ENCODE data around the gene TMEM129. TPM values are rescaled to one million over a fixed set of nuclear protein-coding genes. Genes with fewer than 3 reads are reported as not detected.
"Not testable (repeated sequence)": the region's sequence is repeated elsewhere in the genome, so short reads cannot be mapped to it uniquely, and the experiment has no call there.

The TMEM129 gene
- polyA plus RNA-seq, 1 donor: 27.1 TPM

DNA sequence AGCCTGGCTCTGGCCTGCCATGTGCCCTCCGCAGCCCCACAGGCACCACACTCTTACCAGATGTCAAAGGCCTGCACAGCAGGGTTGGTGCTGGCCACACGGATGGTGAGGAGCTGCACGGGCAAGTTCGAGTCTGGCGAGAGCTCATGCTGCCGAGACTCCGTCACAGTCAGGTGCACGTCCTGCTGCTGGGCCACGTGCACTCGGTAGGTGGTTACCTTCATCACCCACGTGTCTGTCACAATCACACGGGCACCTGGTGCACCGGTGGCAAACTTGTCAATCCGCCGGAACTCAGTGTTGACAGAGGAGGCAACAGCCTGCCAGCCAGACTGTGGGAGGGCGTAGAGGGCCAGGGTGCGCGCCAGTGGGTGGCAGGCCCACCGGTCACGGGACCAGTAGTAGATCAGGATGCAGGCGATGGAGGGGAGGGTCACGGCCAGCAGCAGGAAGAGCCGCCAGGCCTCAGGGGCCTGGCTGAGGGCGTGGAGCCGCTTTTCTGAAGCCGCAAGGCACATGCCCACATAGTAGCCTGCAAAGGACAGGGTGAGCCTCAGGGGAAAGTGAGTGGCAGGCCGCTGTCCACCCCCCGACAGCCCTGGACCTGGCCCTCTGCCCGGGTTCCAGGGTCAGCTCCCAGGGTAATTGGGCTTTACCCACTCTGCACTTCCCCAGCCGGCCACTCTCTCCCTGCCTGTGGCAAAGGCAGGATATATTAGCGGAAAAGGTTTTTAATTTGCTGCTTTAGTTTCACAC lies 2.9 kb downstream of the TMEM129 start:
- DNase-seq: no peak

DNA sequence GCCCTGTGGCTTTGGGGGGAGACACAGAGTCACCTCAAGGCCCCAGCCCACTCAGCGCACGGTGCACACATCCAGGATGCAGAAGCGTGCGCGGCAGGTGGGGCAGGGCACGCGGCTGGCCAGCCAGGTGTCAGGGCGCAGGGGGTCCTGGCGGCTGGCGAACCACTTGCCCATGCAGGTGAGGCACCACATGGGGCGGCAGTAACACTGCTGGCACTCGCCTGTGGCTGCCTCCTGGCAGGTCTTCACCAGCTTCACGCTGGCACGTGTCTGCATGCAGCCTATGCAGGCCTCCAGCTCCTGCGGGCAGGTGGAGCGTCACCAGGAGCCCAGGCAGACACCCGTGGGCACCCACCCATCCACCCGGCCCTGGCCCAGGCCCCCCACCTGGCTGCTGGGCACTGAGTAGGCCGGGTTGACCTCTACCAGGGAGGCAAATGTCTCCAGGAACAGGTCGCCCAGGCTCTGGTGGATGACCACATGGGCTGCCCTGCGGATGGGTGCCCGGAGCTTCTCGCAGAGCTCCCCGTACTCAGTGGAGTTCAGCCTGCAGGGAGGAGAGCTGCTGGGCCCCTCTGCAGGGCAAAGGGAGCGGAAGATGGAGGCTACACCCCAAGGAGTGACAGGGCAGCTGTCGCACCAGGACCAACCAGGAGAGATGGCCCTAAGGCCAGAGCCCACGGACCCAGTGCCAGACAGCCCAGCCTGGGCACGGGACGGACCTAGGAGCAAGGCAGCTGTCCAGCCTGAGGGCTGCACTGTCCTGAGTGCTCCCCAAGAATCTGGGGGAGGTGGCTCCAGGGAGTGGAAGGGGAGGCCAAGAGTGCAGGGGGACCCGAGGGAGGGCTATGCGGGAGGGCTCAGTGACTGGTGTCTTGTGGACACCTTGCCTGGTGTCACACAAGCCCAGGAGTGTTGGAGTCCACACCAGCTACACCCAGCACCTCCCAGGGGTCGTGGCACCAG lies 3.7 kb downstream of the TMEM129 start:
- no peak for DNase-seq

DNA sequence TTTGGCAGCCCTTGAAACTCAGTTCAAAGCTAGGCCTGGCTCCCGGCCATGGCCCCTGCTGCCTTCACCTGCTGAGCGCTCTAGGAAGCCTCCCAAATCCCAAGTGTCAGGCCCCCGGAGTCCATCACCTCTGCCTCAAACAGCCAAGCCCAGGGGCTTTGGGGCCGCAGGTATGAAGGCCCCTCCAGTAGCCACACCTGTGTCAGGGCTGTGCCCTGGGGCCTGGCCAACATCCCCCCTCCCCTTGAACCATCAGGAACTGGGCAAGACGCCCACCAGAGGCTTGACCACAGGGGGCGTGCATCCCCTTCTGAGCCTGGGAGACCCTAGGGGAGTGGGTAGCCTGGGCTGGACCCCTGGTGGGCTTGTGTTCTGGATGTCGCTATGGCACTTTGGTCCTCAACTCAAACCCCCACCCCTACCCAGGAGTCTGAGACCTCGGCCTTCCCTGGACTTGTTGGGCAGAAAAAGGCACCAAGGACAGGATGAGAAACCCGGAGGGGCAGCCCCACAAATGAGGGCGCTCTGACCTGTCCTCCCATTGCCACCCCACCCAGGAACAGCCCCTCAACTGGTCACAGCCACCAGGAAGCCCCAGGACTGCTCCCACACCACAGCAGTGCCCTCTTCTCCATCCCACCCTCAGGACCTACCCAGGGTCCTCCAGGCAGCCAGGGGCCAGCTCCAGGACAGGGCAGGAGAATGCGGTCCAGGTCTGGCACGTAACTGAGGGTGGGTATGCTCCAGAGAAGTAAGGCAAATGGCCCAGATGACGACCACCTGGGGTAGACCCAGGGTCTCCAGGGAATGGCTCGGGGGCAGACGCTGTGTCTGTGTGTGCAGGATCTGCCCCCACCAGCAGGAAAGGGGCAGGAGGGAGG lies 4.8 kb downstream of the TMEM129 start:
- DNase-seq: no peak

DNA sequence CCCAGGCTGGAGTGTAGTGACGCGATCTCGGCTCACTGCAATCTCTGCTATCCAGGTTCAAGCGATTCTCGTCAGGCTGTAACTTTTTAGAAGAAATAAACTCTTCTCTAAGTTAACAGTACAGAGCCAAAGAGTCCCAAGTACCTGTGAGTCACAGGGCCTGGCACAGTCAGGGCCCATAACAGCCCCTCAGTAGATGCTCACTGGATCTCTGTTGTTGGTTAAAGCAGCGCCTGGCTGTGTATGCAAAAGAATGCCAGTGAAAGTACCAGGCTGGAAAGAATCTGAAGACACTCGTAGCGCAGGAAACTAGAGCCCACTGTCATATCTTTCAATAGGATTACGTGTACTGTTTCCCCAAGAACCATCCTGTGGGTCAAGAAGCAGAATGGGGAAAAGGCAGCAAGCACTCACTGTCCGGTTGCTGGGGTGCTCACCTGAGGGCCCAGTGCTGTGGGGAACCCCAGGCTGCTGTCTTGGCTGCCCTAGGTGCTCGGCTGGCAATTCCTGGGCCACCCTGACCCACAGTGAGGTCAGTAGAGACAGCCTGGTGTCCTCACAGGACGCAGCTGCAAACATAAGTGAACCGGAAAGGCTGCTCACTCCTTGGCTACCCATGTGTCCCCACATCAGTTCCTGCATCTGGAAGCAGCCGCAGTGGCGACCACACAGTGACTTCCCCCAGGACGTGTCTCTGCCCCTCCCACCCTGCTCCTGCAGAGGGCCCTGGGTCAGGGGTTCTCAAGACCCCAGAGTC lies 5.9 kb downstream of the TMEM129 start:
- no peak for DNase-seq

DNA sequence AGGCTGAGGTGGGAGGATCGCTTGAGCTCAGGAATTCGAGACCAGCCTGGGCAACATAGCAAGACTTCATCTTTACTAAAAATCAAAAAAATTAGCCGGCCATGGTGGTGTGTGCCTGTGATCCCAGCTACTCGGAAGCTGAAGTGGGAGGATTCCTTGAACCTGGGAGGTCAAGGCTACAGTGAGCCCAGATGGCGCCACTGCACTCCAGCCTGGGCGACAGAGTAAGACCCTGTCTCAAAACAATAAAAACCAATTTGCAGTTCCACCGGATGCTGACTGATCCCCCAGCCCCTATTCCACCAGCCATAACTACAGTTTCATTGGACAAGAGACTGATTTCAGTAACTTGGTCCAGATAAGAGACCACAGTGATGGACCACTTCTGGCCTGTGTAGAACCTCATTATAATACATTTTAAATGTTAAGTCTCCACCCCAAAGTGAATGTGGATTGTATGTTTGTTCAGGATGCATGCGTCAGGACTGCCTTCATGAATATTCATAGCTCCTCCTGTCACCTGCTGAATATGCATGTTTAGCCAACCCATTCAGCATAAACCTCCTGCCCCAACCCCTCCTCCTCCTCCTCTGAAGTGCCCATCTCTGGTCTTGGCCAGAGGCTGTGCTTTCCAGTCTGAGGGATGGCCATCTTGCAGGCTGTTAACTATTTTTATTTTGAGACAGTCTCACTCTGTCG lies 6.7 kb downstream of the TMEM129 start:
- no peak for DNase-seq

DNA sequence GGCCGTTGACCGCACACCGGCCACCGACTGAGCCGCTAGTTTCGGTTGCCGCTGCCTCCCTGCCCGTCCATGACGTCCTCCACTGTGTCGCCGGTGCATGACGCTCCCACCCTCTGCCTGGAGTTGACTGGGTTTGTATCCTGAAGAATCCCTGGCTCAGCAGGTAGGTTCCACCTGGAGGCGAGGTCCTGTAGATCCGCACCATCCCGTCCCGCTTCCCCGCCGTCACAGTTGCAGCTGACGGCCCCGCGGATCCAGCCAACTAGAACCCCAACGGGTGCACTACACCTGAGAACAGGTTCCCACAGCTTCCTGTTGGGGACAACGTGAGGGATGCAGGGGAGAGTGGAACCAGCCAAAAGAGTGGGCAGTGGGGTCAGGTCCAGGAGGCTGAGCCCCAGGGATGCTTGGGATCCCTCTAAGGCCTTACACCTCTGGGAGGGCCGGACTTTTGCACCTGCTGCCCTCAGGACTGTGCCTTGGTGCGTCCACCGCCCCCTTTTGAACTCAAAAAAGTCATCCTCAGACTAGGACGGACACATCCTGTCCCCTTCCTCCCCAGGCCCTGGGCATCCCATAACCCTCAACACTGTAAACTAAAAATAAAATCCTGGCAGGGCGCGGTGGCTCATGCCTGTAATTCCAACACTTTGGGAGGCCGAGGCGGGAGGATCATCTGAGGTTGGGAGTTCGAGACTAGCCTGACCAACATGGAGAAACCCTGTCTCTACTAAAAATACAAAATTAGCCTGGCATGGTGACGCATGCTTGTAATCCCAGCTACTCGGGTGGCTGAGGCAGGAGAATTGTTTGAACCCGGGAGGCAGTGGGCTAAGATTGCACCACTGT lies 7.9 kb downstream of the TMEM129 start:
- DNase-seq: no peak

DNA sequence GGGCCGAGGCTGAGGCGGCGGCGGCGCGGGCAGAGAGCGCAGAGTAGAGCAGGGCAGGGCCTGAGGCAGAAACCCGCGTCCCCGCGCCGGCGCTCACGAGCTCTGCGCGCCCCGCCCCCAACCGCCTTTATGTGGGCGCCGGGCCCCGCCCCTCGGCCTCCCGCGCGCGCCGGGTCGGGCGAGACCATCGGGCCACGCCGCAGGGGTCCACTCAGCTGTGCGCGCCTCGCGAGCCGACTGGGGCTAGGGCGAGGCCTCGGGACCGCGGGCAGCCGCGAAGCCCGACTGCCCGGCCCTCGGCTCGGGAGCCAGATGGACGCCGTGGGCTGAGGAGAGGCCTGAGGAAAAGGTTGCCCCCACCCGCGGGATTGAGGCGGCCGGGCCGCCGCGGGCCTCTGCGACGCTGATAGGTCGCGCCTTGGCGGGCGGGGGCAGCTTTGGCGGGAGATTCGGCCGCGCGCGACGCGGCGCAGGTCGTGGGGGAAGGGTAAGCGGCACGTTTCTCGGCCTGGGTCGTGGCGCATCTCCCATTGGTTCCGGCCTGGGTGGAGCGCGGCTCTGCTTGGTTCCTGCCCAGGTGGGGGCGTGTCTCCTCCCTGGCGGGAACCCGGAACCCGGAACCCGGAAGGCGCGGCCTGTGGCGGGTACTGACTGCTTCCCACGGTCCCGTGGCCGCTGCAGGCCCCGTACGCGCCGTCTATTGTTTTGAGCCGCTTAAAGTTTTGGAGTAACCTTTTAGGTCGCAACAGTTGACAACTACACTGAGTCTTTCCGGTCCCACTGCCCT lies 8.7 kb downstream of the TMEM129 start, which contains the start of gene SLBP:
Gene SLBP (minus strand): TSS at position 104 of the 787 bp plus-strand sequence. CDS start 131 bp downstream, outside the sequence.
- DNase-seq: peak; percentile 93

DNA sequence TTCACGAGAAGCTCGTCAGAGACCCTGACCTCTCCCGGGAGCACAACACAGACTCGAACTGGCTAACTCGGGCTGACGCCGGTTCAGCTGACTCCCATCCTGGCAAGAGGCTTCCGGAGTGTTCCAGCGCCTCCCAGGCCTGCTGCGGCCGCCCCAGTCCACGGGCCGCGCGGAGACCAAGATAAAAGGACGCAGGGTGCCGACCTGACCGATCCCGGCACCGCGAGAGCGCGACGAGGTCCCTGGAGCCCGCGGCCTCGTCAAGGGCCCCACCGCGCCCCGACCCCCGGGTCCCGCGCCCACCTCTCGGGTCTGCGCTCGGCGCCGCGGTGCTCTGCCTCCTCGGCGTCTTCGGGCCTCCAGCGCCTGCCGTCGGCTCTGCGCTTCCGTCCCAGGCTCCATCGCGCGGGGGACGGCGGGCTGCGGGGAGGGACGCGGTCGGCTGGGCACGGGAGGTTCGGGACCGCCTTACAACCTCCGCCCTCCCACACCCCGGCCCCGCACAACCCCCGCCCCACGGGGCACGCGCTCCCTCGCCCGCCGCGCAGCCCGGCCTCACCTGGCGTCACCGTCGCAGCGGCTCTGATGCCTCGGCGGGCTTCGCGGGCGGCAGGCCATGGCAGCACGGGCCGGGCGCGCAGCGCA lies 9.4 kb downstream of the TMEM129 start:
- no peak for DNase-seq

DNA sequence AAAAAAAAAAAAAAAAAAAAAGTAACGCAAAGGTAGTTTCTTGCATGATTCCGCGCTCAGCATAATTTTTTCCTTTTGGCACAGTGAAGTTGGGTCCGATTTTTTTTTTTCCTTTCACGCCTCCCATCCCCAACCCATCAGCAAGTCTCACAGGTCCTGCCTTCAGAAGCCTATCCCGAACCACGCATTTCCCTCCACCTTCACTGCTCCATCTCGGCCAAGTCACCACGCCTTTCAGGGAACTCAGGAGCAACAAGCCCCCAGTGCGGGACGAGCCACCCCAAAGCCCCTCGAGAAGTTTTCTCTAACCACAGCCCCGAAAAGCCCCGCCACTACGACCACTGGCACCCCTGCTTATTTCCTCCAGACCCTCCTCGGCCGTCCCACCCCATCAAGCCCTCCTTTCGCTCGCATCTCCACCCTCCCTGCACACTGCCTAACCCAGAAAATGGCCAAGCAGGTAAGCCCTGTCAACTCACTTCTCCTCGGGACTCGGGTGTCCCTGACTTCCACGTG lies 10.0 kb downstream of the TMEM129 start:
- no peak for DNase-seq

DNA sequence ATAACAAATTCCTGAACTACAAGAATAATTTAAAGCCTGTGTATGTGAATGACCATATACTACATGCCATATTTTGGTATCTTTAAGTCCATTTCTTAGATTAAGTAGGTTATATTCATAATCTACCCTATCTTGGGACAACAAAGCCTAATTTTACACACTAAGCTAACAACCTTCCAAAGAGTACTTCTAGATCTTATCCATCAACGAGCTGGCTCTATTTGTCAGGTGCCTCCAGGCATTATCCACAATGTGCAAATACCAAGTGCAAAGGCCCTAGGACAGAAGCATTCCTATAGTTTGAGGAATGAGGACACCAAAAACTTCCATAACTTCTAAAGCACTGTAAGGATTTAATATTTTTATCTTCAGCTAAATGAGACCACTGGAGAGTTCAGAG lies 12.5 kb downstream of the TMEM129 start:
- DNase-seq: no peak

DNA sequence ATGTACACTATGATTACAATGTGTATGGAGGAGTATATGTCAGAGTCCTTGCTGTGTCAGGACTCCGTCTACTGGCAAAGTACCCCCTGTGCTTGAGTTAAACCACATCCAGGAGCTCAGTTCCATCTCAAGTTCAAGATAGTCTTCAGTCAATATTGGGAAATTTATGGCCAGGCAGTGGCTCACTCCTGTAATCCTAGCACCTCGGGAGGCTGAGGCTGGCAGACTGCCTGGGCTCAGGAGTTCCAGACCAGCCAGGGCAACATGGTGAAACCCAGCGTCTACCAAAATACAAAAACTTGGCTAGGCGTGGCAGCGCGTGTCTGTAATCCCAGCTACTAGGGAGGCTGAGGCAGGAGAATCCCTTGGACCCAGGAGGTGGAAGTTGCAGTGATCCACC lies 14.8 kb downstream of the TMEM129 start:
- no peak for DNase-seq

DNA sequence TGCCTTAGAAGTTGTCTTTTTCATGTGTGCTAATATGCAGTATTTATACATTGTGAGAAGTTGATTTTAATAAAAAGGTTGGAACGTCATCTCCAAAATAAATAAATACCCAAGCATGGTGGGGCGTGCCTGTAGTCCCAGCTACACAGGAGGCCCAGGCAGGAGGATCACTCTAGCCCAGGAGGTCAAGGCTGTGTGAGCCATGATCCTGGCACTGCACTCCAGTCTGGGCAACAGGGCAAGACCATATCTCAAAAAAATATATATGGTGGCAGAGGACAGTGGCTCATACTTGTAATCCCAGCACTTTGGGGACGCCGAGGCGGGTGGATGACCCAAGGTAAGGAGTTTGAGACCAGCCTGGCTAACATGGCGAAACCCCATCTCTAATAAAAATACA lies 15.4 kb downstream of the TMEM129 start:
- DNase-seq: no peak

DNA sequence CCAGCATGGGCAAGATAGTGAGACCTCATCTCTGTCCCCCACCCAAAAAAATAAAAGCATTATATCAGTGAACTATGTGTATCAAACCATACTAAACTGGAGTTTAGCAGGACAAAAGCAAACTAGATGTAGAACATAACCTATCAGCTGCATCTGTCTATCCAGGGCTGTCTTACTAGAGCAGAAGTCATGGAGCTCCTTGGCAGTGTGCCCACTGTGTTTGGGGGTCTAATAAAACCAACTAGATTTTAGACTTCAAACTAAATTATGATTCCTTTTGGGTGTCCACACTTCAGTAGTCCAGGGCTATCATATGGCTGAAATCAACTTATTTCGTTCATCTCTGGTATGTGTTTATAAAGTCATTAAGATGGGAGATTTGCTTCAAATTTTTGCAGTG lies 17.3 kb downstream of the TMEM129 start:
- DNase-seq: no peak

DNA sequence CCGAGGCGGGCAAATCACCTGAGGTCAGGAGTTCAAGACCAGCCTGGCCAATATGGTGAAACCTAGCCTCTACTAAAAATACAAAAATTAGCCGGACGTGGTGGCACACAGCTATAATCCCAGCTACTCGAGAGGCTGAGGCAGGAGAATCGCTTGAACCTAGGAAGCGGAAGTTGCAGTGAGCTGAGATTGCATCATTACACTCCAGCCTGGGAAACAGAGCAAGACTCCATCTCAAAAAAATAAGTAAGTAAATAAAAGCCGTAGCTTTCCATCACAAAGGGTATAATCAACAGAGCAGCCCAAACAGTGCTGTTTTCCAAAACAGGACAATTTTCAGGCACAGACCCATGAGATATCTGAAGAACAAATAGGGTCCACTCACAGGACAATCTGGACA lies 19.5 kb downstream of the TMEM129 start:
- not testable (repeated sequence) for DNase-seq

DNA sequence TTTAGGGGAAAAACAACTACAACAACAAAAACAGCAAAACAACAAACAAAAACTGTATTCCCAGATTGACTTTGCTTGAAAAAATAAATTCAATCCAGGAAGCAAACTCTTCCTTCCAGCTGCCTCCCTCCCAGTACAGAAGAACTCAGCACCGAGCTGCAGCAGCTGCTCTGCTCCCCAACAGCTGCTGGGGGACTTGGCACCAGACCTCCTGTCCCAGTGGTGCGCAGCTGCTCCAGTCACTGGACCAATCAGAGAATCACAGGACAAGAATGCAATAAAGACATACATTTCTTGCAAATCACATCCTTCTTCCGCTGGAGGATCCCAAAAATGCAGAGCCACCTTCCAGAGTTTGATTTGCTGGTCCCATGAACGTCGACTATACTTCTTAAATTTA lies 25.2 kb downstream of the TMEM129 start:
- DNase-seq: peak; percentile 87

DNA sequence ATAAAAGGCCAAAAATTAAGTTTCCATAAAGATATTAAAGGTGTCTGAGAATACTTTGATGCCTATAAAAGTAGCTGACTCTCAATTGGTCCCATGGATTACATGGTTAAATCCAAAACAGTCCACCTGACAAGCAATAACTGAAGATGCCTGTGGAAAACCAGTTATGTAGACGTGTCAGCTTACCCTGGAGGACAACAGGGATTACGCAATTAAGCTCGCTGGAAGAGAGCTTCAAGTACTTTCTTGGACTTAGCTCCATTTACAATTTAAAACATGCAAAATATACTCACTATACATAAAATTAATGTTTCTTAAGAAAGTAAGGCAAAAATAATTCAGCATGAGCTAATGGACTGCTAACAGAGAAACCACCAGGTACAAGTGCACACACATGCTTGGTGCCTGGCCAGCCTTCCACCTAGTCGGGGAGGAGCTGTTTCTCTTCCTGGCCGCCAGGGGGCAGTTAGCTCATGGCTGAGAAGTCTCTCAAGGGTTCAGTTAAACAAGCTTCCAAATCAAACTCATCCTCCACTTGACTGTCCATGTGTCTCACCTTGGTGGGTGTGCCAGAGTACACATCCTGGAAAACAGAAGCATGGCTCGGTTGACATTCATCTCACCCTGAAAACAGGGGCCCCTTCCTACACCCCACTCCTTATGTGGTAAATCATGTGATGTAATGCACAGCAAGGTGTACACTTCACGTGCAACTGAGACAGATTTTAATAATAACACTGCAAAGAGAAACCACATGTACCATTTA lies 27.8 kb downstream of the TMEM129 start:
- DNase-seq: no peak

DNA sequence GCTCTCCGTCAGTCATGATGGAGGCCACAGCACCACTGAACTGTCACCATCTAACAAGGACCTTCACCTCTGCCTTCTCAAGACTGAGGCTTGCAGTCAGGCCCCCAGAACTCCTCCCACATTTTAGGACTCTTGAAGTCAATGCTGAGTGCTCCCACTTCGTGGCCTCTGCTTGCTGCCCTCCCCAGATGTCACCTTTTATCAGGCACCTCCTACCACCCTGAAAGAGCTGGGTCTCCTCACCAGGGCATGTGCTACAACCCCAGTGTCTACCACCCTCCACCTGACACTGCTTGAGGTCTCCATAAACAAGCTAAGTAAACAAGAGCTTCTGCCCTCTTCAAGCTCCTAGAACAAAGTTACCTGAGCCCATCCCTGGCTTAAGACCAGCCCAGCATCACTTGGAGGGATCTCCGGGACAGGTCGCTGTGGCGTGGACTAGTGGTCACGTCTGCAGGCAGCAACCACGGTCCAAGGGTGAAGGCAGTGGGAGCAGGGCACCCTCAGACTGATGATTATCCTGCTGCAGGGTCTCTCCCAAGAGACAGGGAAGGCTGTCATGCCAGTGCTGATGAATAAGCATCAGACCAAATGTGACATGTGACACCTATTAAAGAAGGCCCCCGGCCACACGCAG lies 29.3 kb downstream of the TMEM129 start:
- no peak for DNase-seq

All from hindlimb muscle (tissue), 1 donor.